Liver (tissue), 9 donors: ENCODE data around the gene CYLD. TPM values are rescaled to one million over a fixed set of nuclear protein-coding genes. Genes with fewer than 3 reads are reported as not detected.

Experiments used
- DNase-seq: peaks from one replicate; pipeline ENCODE4 v3.0.0-alpha.2; 2017; ENCODE audit warnings: low spot score
- H3K27ac ChIP-seq, 2 donors: one replicate each; pipeline ENCODE4 v1.7.0; 2013; ENCODE audit warnings: inconsistent platforms in 2 of 2, low read length in 2 of 2, control low read depth in 1 of 2, low read depth in 1 of 2, mild to moderate bottlenecking in 1 of 2
- H3K27me3 ChIP-seq, 4 donors: one replicate each; pipeline versions ENCODE4 v1.6.1 to v1.7.0; 2013; ENCODE audit warnings: low read length in 3 of 4, inconsistent platforms in 1 of 4, mild to moderate bottlenecking in 1 of 4, moderate library complexity in 1 of 4; ENCODE audit not compliant: control insufficient read depth in 4 of 4, insufficient read depth in 4 of 4
- H3K36me3 ChIP-seq, 4 donors: one replicate each; pipeline versions ENCODE4 v1.6.1 to v1.7.0; 2013; ENCODE audit warnings: low read length in 3 of 4, mild to moderate bottlenecking in 3 of 4, low read depth in 1 of 4, moderate library complexity in 1 of 4; ENCODE audit not compliant: control insufficient read depth in 4 of 4, insufficient read depth in 3 of 4
- H3K4me1 ChIP-seq, 4 donors: one replicate each; pipeline versions ENCODE4 v1.6.1 to v1.7.0; 2013; ENCODE audit warnings: low read length in 3 of 4, mild to moderate bottlenecking in 3 of 4, moderate library complexity in 1 of 4; ENCODE audit not compliant: control insufficient read depth in 4 of 4, insufficient read depth in 4 of 4
- H3K4me3 ChIP-seq, 3 donors: one replicate each; pipeline versions ENCODE4 v1.6.1 to v1.7.0; 2013; ENCODE audit warnings: low read length in 3 of 3, control low read depth in 1 of 3, low read depth in 1 of 3, mild to moderate bottlenecking in 1 of 3
- H3K9ac ChIP-seq, 2 donors: one replicate each; pipeline ENCODE4 v1.7.0; 2013; ENCODE audit warnings: low read length in 2 of 2, mild to moderate bottlenecking in 2 of 2, moderate library complexity in 2 of 2, control low read depth in 1 of 2, low read depth in 1 of 2
- H3K9me3 ChIP-seq, 4 donors: one replicate each; pipeline versions ENCODE4 v1.6.1 to v1.7.0; 2013; ENCODE audit warnings: low read length in 3 of 4; ENCODE audit not compliant: control insufficient read depth in 4 of 4
- EGR1 ChIP-seq, 2 donors: IDR thresholded peaks; 2 replicates each; pipeline ENCODE4 v1.6.1; 2016 to 2018; ENCODE audit warnings: antibody characterized with exemption in 2 of 2, low read depth in 2 of 2
- FOXA1 ChIP-seq: IDR thresholded peaks from 2 replicates; pipeline ENCODE4 v1.6.1; 2016; ENCODE audit warnings: antibody characterized with exemption
- HNF4G ChIP-seq: IDR thresholded peaks from 2 replicates; pipeline ENCODE4 v1.6.1; 2016; ENCODE audit warnings: antibody characterized with exemption
- JUND ChIP-seq, 2 donors: IDR thresholded peaks; 2 replicates each; pipeline ENCODE4 v1.6.1; 2016; ENCODE audit warnings: antibody characterized with exemption in 2 of 2
- NR2F2 ChIP-seq: IDR thresholded peaks from 2 replicates; pipeline ENCODE4 v1.6.1; 2016; ENCODE audit warnings: antibody characterized with exemption
- RAD21 ChIP-seq, 2 donors: IDR thresholded peaks; 2 replicates each; pipeline ENCODE4 v1.6.1; 2016; ENCODE audit warnings: antibody characterized with exemption in 2 of 2, mild to moderate bottlenecking in 2 of 2
- RXRA ChIP-seq, 2 donors: IDR thresholded peaks; 2 replicates each; pipeline ENCODE4 v1.6.1; 2017 to 2018; ENCODE audit warnings: antibody characterized with exemption in 2 of 2, mild to moderate bottlenecking in 1 of 2
- SP1 ChIP-seq: IDR thresholded peaks from 2 replicates; pipeline ENCODE4 v1.6.1; 2018; ENCODE audit warnings: antibody characterized with exemption, mild to moderate bottlenecking
- TAF1 ChIP-seq: conservative IDR thresholded peaks from 2 replicates; pipeline ENCODE4 v1.6.1; 2016; ENCODE audit warnings: antibody characterized with exemption, mild to moderate bottlenecking
- YY1 ChIP-seq: IDR thresholded peaks from 2 replicates; pipeline ENCODE4 v1.6.1; 2016; ENCODE audit warnings: antibody characterized with exemption, mild to moderate bottlenecking
- WGBS: extraction: QIAGEN DNeasy Blood & Tissue Kit; methylation state at CpG from one replicate; pipeline ENCODE4 v1.1.7; 2013; 5-methylcytosine and 5-hydroxymethylcytosine counted together
- polyA plus RNA-seq, 2 donors: library from polyadenylated mRNA; stranded (reverse) in 1 of 2; unstranded in 1 of 2; fragments of 200-250 nt in 1 of 2; fragments of >200 nt in 1 of 2; fragmentation: Nextera tagmentation in 1 of 2; extraction: Ambion mirVana in 1 of 2; gene quantifications; one replicate each; pipeline versions ENCODE4 v1.2.1 to v1.2.3, GENCODE V29; 2013 to 2015
- total RNA-seq, 2 donors: library from RNA; depleted of rRNA; stranded (reverse); fragments of >200 nt; gene quantifications; one replicate each; pipeline ENCODE4 v1.2.3, GENCODE V29; 2014
- TF ChIP-seq, protein P1 (sequence below): IDR thresholded peaks from 2 replicates; pipeline ENCODE4 v1.6.1; 2016; ENCODE audit warnings: antibody characterized with exemption
- TF ChIP-seq, protein P2 (sequence below): IDR thresholded peaks from 2 replicates; pipeline ENCODE4 v1.6.1; 2016; ENCODE audit warnings: antibody characterized with exemption
- TF ChIP-seq, protein P3 (sequence below): IDR thresholded peaks from 2 replicates; pipeline ENCODE4 v1.6.1; 2016; ENCODE audit warnings: antibody characterized with exemption, mild to moderate bottlenecking
- TF ChIP-seq, protein P4 (sequence below): IDR thresholded peaks from 2 replicates; pipeline ENCODE4 v1.6.1; 2016; ENCODE audit warnings: antibody characterized with exemption
- TF ChIP-seq, protein P5 (sequence below): fragments of 150-350 bp; IDR thresholded peaks from 2 replicates; pipeline ENCODE4 v1.5.1; 2017; ENCODE audit warnings: improper control_type of control experiment, low read depth, low read length; ENCODE audit not compliant: missing input control
- donor health status: healthy.
- donor health status: healthy.
- donor health status: healthy.
- donor health status: healthy.
- donor health status: healthy.

Gene CYLD
- total and polyA plus RNA-seq, 4 donors, result 8.2 to 42.7 (median 13.8) TPM

DNA sequence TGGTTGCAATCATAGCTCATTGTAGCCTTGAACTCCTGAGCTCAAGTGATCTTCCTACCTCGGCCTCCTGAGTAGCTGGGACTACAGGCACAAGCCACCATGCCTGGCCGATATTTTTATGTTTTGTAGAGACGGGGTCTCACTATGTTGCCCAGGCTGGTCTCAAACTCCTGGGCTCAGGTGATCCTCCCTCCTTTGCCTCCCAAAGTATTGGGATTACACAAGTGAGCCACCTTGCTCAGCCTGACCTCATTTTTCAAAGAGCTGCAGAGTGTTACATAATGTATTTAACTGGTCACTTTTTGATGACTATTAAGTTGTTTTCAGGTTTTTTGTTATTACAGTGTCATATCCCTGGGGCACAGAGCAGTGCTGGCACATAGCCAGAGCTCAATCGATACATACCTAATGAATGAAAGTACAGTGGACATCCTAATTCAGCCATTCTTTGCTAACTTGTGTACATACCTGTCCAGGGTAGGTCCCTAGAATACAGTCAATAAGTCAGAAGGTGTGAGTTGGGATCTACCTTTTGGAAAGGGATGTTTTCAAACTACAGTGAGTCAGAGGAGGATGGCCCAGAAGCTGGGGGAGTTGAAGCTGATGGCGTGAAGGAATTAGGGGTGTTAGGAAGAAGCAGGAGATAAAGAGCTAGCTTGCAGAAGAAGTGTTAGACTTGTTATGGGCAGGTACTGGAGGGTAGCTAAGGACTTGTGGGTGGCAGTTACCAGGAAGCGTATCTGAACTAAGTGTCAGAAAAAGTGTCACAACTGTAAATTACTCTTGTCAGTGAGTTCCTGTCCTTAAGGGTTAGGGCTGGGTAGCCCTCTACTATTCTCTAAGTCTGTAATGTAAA lies 20.1 kb upstream of the CYLD start:
- H3K9ac ChIP-seq, result no peak overlapping the region
- H3K4me3 ChIP-seq, result no peak overlapping the region
- no peak overlapping the region for H3K27ac ChIP-seq
- peaks cover 0 to 2% (median 0%) of the 10 kb centered on the region in 4 donors for H3K36me3 ChIP-seq
- H3K9me3 ChIP-seq, result no peaks in the 10 kb centered on the region
- no peak for TF ChIP-seq RAD21 (IDR thresholded peaks at IDR 0.05)
- no peak for TF ChIP-seq RXRA (IDR thresholded peaks at IDR 0.05)
- 90% methylated on average over 6 of the region's 6 CpGs for WGBS
- DNase-seq, result no peak
- no peaks in the 10 kb centered on the region for H3K4me1 ChIP-seq
- no peaks in the 10 kb centered on the region for H3K27me3 ChIP-seq

DNA sequence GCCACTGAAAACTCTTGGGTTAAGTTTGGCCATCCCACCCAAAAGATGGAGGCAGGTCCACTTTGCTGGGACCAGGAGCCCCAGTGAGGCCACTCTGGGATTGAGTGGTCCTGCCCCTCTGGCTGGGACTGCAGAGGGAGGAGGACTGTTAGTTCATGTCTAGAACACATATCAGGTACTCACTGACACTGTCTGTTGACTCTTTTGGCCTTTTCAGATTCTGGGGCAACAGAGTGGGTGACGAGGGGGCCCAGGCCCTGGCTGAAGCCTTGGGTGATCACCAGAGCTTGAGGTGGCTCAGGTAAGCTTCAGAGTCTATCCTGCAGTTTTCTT lies 19.5 kb upstream of the CYLD start:
- H3K4me1 ChIP-seq, result no peaks in the 10 kb centered on the region
- H3K36me3 ChIP-seq, result peaks cover 0 to 2% (median 0%) of the 10 kb centered on the region in 4 donors
- no peak overlapping the region for H3K4me3 ChIP-seq
- no peaks in the 10 kb centered on the region for H3K27me3 ChIP-seq
- H3K9ac ChIP-seq, result no peak overlapping the region
- 91% methylated on average over 1 of the region's 1 CpG for WGBS
- H3K9me3 ChIP-seq, result no peaks in the 10 kb centered on the region
- no peak for DNase-seq
- TF ChIP-seq HNF4G, result no peak
- no peak overlapping the region for H3K27ac ChIP-seq

DNA sequence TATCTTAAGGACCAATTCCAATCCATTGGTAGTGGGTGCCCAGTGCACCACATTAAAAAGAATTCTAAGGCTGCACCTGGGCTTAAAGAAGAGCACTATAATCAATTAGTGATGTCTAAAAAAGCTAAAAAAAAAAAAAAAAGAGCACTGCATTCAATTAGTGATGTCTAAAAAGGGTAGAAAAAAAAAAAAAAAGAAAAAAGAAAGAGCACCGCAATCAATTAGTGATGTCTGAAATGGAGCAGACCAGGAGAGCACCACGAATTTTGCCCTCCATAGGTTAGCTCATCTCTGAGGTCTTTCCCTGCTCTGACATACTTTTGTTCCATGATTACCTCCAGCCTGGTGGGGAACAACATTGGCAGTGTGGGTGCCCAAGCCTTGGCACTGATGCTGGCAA lies 18.9 kb upstream of the CYLD start:
- H3K27ac ChIP-seq, result no peak overlapping the region
- 93% methylated on average over 2 of the region's 2 CpGs for WGBS
- H3K4me3 ChIP-seq, result no peak overlapping the region
- H3K9ac ChIP-seq, result no peak overlapping the region
- H3K27me3 ChIP-seq, result no peaks in the 10 kb centered on the region
- TF ChIP-seq, protein P1, sequence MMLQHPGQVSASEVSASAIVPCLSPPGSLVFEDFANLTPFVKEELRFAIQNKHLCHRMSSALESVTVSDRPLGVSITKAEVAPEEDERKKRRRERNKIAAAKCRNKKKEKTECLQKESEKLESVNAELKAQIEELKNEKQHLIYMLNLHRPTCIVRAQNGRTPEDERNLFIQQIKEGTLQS, result no peak
- TF ChIP-seq, protein P2, sequence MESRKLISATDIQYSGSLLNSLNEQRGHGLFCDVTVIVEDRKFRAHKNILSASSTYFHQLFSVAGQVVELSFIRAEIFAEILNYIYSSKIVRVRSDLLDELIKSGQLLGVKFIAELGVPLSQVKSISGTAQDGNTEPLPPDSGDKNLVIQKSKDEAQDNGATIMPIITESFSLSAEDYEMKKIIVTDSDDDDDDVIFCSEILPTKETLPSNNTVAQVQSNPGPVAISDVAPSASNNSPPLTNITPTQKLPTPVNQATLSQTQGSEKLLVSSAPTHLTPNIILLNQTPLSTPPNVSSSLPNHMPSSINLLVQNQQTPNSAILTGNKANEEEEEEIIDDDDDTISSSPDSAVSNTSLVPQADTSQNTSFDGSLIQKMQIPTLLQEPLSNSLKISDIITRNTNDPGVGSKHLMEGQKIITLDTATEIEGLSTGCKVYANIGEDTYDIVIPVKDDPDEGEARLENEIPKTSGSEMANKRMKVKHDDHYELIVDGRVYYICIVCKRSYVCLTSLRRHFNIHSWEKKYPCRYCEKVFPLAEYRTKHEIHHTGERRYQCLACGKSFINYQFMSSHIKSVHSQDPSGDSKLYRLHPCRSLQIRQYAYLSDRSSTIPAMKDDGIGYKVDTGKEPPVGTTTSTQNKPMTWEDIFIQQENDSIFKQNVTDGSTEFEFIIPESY, result no peak
- TF ChIP-seq NR2F2, result no peak
- no peak for TF ChIP-seq TAF1
- no peak for TF ChIP-seq HNF4G
- TF ChIP-seq RXRA (IDR thresholded peaks at IDR 0.05), result no peak
- TF ChIP-seq YY1, result no peak
- TF ChIP-seq, protein P3, sequence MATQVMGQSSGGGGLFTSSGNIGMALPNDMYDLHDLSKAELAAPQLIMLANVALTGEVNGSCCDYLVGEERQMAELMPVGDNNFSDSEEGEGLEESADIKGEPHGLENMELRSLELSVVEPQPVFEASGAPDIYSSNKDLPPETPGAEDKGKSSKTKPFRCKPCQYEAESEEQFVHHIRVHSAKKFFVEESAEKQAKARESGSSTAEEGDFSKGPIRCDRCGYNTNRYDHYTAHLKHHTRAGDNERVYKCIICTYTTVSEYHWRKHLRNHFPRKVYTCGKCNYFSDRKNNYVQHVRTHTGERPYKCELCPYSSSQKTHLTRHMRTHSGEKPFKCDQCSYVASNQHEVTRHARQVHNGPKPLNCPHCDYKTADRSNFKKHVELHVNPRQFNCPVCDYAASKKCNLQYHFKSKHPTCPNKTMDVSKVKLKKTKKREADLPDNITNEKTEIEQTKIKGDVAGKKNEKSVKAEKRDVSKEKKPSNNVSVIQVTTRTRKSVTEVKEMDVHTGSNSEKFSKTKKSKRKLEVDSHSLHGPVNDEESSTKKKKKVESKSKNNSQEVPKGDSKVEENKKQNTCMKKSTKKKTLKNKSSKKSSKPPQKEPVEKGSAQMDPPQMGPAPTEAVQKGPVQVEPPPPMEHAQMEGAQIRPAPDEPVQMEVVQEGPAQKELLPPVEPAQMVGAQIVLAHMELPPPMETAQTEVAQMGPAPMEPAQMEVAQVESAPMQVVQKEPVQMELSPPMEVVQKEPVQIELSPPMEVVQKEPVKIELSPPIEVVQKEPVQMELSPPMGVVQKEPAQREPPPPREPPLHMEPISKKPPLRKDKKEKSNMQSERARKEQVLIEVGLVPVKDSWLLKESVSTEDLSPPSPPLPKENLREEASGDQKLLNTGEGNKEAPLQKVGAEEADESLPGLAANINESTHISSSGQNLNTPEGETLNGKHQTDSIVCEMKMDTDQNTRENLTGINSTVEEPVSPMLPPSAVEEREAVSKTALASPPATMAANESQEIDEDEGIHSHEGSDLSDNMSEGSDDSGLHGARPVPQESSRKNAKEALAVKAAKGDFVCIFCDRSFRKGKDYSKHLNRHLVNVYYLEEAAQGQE, result no peak
- TF ChIP-seq SP1, result no peak
- TF ChIP-seq RAD21 (IDR thresholded peaks at IDR 0.05), result no peak
- TF ChIP-seq, protein P4, sequence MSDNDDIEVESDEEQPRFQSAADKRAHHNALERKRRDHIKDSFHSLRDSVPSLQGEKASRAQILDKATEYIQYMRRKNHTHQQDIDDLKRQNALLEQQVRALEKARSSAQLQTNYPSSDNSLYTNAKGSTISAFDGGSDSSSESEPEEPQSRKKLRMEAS, result no peak
- TF ChIP-seq, protein P5, sequence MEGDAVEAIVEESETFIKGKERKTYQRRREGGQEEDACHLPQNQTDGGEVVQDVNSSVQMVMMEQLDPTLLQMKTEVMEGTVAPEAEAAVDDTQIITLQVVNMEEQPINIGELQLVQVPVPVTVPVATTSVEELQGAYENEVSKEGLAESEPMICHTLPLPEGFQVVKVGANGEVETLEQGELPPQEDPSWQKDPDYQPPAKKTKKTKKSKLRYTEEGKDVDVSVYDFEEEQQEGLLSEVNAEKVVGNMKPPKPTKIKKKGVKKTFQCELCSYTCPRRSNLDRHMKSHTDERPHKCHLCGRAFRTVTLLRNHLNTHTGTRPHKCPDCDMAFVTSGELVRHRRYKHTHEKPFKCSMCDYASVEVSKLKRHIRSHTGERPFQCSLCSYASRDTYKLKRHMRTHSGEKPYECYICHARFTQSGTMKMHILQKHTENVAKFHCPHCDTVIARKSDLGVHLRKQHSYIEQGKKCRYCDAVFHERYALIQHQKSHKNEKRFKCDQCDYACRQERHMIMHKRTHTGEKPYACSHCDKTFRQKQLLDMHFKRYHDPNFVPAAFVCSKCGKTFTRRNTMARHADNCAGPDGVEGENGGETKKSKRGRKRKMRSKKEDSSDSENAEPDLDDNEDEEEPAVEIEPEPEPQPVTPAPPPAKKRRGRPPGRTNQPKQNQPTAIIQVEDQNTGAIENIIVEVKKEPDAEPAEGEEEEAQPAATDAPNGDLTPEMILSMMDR, result no peak
- no peak for TF ChIP-seq FOXA1
- TF ChIP-seq EGR1 (IDR thresholded peaks at IDR 0.05; ENCODE audit: low read depth in 2 of 2), result no peak
- TF ChIP-seq JUND (IDR thresholded peaks at IDR 0.05), result no peak
- no peaks in the 10 kb centered on the region for H3K4me1 ChIP-seq
- H3K9me3 ChIP-seq, result no peaks in the 10 kb centered on the region
- no peak for DNase-seq
- peaks cover 0 to 2% (median 0%) of the 10 kb centered on the region in 4 donors for H3K36me3 ChIP-seq
